Transverse colon (tissue), 4 donors: ENCODE data around the gene TRIM74.
"Not testable (repeated sequence)": the region's sequence is repeated elsewhere in the genome, so short reads cannot be mapped to it uniquely, and the experiment has no call there.

Experiments
- EP300 ChIP-seq: sonication (generic); formaldehyde crosslinking; IDR thresholded peaks from one replicate; pipeline ENCODE4 v1.6.1; 2017; ENCODE audit warnings: antibody characterized with exemption, low read depth
- POLR2A ChIP-seq: fragments of 450-650 bp; IDR thresholded peaks from one replicate; pipeline ENCODE4 v1.6.1; 2016; ENCODE audit warnings: antibody characterized with exemption, mild to moderate bottlenecking, moderate library complexity
- POLR2AphosphoS5 ChIP-seq, 3 donors: sonication (generic); formaldehyde crosslinking; IDR thresholded peaks; one replicate each; pipeline ENCODE4 v1.6.1; 2016; ENCODE audit warnings: antibody characterized with exemption in 3 of 3
- TF ChIP-seq, protein P1 (sequence below), 5 experiments: fragments of 200-600 bp in 3 of 5; fragments of 450-650 bp in 2 of 5; sonication (generic) in 3 of 5; IDR thresholded peaks; 1 replicate in 2 of 5; 2 replicates in 3 of 5; pipeline ENCODE4 v1.5.1; 2016 to 2017; ENCODE audit warnings: antibody characterized with exemption in 5 of 5, inconsistent platforms in 3 of 5, mild to moderate bottlenecking in 2 of 5, moderate library complexity in 1 of 5

DNA sequence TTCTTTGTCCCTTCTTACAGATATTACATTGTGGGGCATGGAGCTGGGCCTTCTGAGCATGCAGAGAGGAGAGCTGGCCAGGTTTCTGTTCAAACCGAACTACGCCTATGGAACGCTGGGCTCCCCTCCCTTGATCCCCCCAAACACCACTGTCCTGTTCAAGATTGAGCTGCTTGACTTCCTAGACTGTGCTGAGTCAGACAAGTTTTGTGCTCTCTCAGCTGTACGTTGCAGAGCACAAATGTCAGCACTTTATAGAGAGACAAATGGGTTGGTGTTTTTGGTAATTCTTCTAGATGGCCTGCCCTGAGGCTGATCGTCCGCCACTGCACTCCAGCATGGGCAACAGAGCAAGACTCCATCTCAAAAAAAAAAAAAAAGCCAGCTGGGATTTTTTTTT, 2.2 kb upstream of the TRIM74 start:
- TF ChIP-seq, protein P1, sequence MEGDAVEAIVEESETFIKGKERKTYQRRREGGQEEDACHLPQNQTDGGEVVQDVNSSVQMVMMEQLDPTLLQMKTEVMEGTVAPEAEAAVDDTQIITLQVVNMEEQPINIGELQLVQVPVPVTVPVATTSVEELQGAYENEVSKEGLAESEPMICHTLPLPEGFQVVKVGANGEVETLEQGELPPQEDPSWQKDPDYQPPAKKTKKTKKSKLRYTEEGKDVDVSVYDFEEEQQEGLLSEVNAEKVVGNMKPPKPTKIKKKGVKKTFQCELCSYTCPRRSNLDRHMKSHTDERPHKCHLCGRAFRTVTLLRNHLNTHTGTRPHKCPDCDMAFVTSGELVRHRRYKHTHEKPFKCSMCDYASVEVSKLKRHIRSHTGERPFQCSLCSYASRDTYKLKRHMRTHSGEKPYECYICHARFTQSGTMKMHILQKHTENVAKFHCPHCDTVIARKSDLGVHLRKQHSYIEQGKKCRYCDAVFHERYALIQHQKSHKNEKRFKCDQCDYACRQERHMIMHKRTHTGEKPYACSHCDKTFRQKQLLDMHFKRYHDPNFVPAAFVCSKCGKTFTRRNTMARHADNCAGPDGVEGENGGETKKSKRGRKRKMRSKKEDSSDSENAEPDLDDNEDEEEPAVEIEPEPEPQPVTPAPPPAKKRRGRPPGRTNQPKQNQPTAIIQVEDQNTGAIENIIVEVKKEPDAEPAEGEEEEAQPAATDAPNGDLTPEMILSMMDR (IDR thresholded peaks at IDR 0.05), result not testable (repeated sequence)
- TF ChIP-seq POLR2A; POLR2AphosphoS5 (IDR thresholded peaks at IDR 0.05); EP300: not testable (repeated sequence)
